ENCODE data around the gene TNNT2. TPM values are rescaled to one million over a fixed set of nuclear protein-coding genes. Genes with fewer than 3 reads are reported as not detected.

TNNT2 gene
- total RNA-seq, 1 experiment from 2014 or later, result not detected

DNA sequence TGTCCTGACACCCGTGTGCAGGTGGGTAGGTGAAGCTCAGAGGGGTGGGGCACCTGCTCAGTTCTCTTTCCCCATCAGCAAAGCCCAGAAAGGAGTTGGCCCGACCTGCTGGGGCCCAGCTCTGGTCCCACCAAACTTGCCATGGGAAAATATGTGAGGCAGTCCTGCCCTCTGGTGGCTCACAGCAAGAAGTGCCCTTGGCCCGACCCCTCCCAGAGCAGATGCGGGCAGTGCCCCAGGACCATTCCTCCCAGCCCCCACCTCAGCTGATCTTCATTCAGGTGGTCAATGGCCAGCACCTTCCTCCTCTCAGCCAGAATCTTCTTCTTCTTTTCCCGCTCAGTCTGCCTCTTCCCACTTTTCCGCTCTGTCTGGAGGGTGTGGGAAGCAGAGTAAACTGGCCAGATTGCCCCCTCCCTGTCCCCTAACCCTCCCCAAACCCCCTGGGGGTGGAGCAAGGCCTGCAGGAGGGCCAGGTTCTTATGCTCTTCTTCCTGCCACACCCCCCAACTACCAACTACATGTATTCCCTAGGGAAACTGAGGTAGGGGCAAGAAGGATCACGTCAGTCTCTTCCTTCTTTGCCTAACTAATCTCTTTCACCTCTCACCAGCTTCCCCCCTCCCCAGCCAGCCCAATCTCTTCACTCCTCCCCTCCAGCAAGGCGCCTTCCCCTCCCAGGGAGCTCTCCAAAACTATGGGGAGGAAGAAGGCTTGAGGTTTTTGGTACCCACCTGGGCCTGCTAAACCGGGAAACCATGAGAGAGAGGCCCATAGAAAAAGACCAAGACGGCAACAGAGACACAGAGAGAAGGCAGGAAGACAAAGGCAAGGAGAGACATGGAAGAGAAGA lies 15.6 kb downstream of the TNNT2 start:
- Histone ChIP-seq H3K27me3 (replicated peaks) (no peaks in the 10 kb centered on the region), H3K4me1 (replicated peaks) (peaks cover 3% of the 10 kb centered on the region; the same call in 1 of the 2 replicates), H3K36me3 (no peaks in the 10 kb centered on the region), H3K9me3 (replicated peaks) (no peaks in the 10 kb centered on the region), H3K27ac (no peak overlapping the region), H3K4me3 (no peak overlapping the region)
- DNase-seq (ENCODE audit: low read depth in 1 of 2, low spot score in 2 of 2), result peak; percentile 27 to 60

DNA sequence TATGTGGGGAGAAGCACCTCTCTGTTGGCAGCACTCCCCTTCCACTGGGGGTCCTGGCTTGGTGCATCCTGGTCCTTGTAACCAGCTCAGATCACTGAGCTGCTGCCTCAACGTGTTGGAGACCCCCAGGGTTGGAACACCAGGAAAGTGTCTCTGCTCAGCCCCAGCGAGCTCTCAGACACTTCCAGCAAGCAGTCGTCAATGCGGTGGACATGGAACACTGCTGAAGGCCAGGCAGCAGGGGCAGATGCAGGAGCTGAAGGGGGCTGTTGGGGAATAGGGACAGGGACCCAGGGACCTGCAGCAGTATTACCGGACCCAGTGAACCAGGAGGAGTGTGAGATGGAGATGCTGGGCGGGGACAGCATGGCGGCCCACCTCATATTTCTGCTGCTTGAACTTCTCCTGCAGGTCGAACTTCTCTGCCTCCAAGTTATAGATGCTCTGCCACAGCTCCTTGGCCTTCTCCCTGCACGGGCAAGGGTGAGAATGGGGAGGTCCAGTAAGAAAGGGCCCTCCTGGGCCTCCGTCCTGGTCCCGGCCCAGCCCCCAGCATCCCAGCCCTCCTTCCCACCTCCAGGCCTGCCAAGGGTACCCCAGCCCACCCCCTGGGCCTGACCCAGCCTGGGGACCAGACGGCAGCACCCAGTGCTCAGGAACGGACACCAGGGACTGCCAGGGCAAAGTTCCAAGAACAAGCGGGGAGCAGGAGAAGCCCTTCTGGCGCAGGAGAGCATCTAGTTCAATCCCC lies 16.4 kb downstream of the TNNT2 start:
- H3K36me3 ChIP-seq, result no peaks in the 10 kb centered on the region
- peaks cover 3% of the 10 kb centered on the region; the same call in 1 of the 2 replicates for H3K4me1 ChIP-seq (replicated peaks)
- H3K27ac ChIP-seq, result no peak overlapping the region
- no peaks in the 10 kb centered on the region for H3K9me3 ChIP-seq (replicated peaks)
- no peak overlapping the region for H3K4me3 ChIP-seq
- DNase-seq (ENCODE audit: low read depth in 1 of 2, low spot score in 2 of 2), result no peak
- H3K27me3 ChIP-seq (replicated peaks), result no peaks in the 10 kb centered on the region

DNA sequence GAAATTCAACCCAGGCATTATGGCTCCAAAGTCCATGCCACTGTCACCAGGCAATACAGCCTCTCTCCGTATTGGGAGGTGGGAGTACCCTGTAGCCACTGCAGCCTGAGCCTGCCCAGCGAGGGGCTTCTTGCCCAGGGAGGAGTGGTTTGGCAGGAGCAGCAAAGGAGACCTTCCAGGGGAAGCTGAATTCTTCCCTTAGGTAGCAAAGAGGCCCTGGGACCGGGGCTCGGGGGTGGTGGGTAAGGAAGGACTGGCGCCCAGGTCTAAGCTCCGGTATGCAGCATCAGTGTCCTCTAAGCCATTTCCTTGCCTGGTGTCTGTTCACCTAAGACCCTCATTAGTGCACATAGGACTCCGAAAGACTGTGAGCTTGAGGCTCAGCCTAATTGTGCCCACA lies 17.0 kb downstream of the TNNT2 start:
- Histone ChIP-seq H3K4me1 (replicated peaks) (peaks cover 3% of the 10 kb centered on the region; the same call in 1 of the 2 replicates), H3K36me3 (no peaks in the 10 kb centered on the region), H3K9me3 (replicated peaks) (no peaks in the 10 kb centered on the region), H3K27ac (no peak overlapping the region), H3K27me3 (replicated peaks) (no peaks in the 10 kb centered on the region), H3K4me3 (no peak overlapping the region)
- no peak for DNase-seq (ENCODE audit: low read depth in 1 of 2, low spot score in 2 of 2)

DNA sequence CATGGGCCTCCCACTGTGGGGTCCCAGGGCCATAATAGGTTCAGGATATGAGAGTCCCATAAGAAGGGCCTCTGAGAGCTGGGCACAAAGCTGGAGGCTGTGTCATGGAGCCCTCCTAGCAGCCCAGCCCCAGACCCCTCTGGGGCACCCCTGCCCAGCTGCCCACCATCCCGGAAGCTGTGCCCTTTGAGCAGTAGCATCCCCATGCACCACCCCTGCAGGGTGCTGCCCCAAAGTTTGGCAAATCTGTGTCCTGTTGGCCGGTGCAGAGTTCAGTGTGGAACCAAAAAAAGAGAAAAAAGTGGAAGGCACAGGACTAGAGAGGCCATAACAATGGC lies 17.6 kb downstream of the TNNT2 start:
- Histone ChIP-seq H3K27ac (no peak overlapping the region), H3K4me3 (no peak overlapping the region), H3K9me3 (replicated peaks) (no peaks in the 10 kb centered on the region), H3K36me3 (no peaks in the 10 kb centered on the region), H3K27me3 (replicated peaks) (no peaks in the 10 kb centered on the region), H3K4me1 (replicated peaks) (peaks cover 3% of the 10 kb centered on the region; the same call in 1 of the 2 replicates)
- no peak for DNase-seq (ENCODE audit: low read depth in 1 of 2, low spot score in 2 of 2)

DNA sequence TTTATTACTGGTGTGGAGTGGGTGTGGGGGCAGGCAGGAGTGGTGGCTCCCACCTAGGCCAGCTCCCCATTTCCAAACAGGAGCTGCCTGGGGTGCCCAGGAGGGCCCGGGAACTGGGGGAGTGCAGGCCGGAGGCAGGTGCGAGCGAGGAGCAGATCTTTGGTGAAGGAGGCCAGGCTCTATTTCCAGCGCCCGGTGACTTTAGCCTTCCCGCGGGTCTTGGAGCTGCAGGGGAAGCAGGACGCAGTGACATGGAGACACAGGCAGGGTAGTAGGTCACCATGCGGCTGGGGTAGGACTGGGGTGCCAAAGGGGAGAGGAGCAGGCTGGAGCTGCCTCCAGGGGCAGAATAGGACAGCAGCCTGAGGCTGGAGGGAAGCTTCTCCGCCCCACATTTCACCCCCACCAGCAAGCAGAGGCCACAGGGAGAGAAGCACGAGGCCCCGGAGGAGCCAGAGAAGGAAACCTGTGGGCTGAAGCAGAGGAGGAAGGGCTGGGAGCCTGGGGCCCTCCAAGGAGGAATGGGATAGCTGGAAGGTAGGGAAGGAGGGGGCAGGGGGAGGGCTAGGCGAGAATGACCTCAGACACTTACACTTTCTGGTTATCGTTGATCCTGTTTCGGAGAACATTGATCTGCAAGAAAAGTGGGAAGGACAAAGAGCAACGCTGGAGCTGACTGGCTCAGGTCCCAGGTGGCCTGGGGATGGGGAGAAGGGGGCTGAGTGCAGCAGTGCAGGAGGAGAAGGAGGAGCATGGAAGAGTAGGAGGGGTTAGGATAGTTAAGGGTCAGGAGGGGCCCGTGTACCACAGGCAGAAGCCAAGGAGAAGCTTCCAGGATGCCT lies 18.2 kb downstream of the TNNT2 start:
- no peaks in the 10 kb centered on the region for H3K36me3 ChIP-seq
- H3K27ac ChIP-seq, result no peak overlapping the region
- H3K9me3 ChIP-seq (replicated peaks), result no peaks in the 10 kb centered on the region
- DNase-seq (ENCODE audit: low read depth in 1 of 2, low spot score in 2 of 2), result no peak
- H3K4me3 ChIP-seq, result no peak overlapping the region
- H3K27me3 ChIP-seq (replicated peaks), result no peaks in the 10 kb centered on the region
- H3K4me1 ChIP-seq (replicated peaks), result peaks cover 3% of the 10 kb centered on the region; the same call in 1 of the 2 replicates

DNA sequence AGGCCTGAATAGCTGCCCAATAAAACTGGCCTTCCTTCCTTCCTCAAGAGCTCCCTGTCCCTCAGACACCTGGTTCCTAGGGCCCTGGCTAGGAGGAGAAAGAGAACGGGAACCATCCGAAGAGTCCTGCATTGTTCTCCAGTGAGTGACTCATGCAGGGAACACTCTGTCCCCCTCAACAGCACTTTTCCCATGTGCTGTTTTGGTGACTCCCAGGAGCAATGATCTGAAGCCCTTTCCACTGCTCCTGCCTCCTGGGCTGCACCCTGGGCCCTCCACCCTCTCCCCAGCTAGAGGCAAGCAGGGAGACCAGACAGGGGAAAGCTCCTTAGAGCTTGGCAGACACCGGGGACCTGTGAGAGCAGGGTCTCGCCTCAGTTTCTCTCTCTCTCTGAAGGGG lies 18.9 kb downstream of the TNNT2 start:
- H3K4me1 ChIP-seq (replicated peaks), result peaks cover 3% of the 10 kb centered on the region; the same call in 1 of the 2 replicates
- peak in 1 of 2 experiments; percentile 19 for DNase-seq (ENCODE audit: low read depth in 1 of 2, low spot score in 2 of 2)
- no peaks in the 10 kb centered on the region for H3K9me3 ChIP-seq (replicated peaks)
- H3K27ac ChIP-seq, result no peak overlapping the region
- H3K27me3 ChIP-seq (replicated peaks), result no peaks in the 10 kb centered on the region
- H3K4me3 ChIP-seq, result no peak overlapping the region
- H3K36me3 ChIP-seq, result no peaks in the 10 kb centered on the region

DNA sequence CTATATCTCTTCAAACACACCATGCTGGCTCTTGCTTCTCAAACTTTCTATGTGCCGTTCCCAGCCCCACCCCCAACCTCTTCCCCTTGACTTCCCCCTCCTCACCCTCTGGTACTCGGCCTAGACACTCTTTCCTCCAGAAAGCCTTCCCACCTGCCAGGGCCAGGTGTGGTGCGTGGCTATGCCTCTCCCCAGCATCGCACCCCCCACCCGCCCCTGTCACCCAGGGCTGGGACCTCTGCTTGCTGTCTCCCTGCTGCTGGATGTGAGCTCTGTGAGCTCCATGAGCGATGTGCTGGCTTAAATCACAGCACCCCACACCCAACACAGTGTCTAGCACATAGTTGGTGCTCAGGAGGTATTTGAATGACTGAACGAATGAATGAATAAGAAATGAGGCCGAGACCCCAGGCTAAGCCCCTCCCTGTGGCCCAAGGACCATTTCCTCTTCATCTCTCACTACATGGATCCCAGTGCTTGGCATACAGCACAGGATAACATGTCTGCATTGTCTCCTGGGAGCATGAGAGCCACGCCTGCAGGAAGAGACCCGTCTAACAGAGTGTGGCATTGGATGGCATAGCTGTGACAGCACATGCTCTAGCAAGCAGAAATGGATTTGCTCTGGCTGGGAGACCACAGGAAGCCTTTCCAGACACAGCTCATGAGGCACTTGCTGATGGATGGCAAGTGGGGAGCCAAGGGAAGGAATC lies 19.7 kb downstream of the TNNT2 start:
- no peak for DNase-seq (ENCODE audit: low read depth in 1 of 2, low spot score in 2 of 2)
- Histone ChIP-seq H3K27ac (no peak overlapping the region), H3K36me3 (no peaks in the 10 kb centered on the region), H3K4me3 (no peak overlapping the region), H3K27me3 (replicated peaks) (0 out of 2 replicates have a peak, but pooled peaks cover 1% of the 10 kb centered on the region), H3K4me1 (replicated peaks) (peaks cover 3% of the 10 kb centered on the region; the same call in 1 of the 2 replicates), H3K9me3 (replicated peaks) (no peaks in the 10 kb centered on the region)

DNA sequence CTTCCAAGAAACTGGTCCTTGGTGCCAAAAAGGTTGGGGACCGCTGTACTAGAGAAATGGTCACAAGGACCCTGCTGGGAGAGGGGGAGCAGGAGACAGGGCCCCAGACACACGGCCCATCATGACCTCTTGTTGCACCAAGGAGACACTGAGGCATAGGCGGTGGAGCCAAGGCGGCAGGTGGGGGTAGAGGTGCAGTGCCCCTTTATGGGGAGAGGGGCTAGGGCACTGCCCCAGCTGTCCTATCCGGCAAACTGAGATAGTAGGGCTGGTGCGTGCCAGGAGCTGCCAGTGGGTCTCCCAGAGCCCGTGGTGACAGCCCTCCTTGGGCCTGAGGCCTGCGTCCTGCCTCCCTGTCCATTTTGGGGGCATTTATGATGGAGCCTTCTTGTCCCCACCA lies 20.3 kb downstream of the TNNT2 start:
- peaks cover 3% of the 10 kb centered on the region; the same call in 1 of the 2 replicates for H3K4me1 ChIP-seq (replicated peaks)
- no peaks in the 10 kb centered on the region for H3K9me3 ChIP-seq (replicated peaks)
- no peak overlapping the region for H3K27ac ChIP-seq
- H3K4me3 ChIP-seq, result no peak overlapping the region
- 0 out of 2 replicates have a peak, but pooled peaks cover 3% of the 10 kb centered on the region for H3K27me3 ChIP-seq (replicated peaks)
- no peaks in the 10 kb centered on the region for H3K36me3 ChIP-seq
- DNase-seq (ENCODE audit: low read depth in 1 of 2, low spot score in 2 of 2), result no peak

DNA sequence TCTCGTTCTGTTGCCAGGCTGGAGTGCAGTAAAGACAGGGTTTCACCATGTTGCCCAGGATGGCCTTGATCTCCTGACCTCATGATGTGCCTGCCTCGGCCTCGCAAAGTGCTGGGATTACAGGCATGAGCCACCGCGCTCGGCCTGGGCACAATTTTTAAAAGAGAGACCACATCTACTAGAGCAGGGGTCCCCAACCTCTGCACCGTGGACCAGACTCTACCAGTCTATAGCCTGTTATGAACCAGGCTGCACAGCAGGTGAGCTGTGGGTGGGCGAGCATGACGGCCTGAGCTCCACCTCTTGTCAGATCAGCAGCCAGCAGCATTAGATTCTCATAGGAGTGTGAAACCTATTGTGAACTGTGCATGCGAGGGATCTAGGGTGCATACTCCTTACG lies 20.8 kb downstream of the TNNT2 start:
- no peak overlapping the region for H3K4me3 ChIP-seq
- DNase-seq (ENCODE audit: low read depth in 1 of 2, low spot score in 2 of 2), result no peak
- no peak overlapping the region for H3K27ac ChIP-seq
- 0 out of 2 replicates have a peak, but pooled peaks cover 3% of the 10 kb centered on the region for H3K27me3 ChIP-seq (replicated peaks)
- H3K4me1 ChIP-seq (replicated peaks), result peaks cover 3% of the 10 kb centered on the region; the same call in 1 of the 2 replicates
- H3K36me3 ChIP-seq, result no peaks in the 10 kb centered on the region
- no peaks in the 10 kb centered on the region for H3K9me3 ChIP-seq (replicated peaks)

DNA sequence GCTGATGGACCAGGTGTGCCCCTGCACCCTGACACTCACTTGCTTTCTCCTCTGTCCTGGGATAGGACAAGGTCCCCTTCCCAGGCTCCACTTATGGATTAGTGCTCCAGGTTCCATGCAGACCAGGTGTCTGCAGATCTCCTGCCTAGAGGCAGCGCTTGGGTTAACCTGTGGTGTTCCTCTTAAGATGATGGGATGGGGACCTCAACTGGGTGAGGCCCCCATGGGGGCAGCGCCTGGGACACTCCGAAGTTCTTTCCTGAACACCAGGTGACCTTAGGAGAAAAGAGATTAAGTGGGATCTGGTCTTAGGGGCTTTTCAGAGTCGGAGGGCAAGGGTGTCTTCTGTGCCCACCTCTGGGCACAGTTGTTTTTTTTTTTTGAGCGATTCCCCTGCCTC lies 21.2 kb downstream of the TNNT2 start:
- no peaks in the 10 kb centered on the region for H3K9me3 ChIP-seq (replicated peaks)
- no peak overlapping the region for H3K4me3 ChIP-seq
- no peak overlapping the region for H3K27ac ChIP-seq
- no peaks in the 10 kb centered on the region for H3K36me3 ChIP-seq
- H3K4me1 ChIP-seq (replicated peaks), result peaks cover 3% of the 10 kb centered on the region; the same call in 1 of the 2 replicates
- 0 out of 2 replicates have a peak, but pooled peaks cover 3% of the 10 kb centered on the region for H3K27me3 ChIP-seq (replicated peaks)
- DNase-seq (ENCODE audit: low read depth in 1 of 2, low spot score in 2 of 2), result no peak

DNA sequence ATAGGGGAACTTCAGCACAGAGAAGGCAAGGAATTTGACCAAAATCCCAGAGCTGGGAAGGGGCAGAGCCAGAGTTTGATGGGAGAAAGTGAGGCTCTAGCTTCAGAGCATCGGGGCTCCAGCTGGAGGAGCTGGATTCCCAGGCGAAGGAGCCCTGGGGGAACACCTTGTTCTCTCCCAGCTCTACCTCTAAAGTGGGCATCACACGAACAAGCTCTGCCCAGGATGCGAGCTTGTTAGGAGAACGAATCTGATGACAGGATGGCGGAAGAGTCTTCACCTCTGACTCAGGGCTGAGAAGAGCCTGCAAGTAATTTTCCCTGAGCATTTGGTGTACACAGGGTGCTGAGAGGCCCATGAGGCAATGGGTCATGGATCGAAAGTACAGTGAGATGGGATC lies 22.0 kb downstream of the TNNT2 start:
- Histone ChIP-seq H3K4me1 (replicated peaks) (peaks cover 3% of the 10 kb centered on the region; the same call in 1 of the 2 replicates), H3K27ac (no peak overlapping the region), H3K9me3 (replicated peaks) (no peaks in the 10 kb centered on the region), H3K36me3 (no peaks in the 10 kb centered on the region), H3K4me3 (no peak overlapping the region), H3K27me3 (replicated peaks) (0 out of 2 replicates have a peak, but pooled peaks cover 3% of the 10 kb centered on the region)
- no peak for DNase-seq (ENCODE audit: low read depth in 1 of 2, low spot score in 2 of 2)

DNA sequence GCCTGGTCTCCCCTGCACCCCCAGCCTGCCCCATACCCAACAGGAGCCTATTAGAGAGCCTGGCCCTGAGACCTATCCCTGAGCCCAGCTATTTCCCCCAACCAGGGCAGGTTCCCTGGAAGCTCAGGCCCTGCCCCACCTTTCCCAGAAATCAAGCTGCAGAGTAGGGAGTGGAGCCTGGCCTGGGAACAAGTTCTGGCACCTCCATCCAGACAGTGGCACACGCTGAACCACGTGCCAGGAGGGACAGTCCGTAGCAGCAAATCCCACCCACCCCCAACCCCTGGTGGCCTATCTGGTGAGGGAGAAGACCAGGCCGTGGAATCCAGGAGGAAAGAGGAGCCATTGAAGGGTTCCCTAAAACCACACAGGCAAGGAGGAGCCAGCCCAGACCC lies 22.6 kb downstream of the TNNT2 start:
- no peak overlapping the region for H3K4me3 ChIP-seq

More for the DNA sequence above, 22.6 kb downstream of the TNNT2 start:
- Histone ChIP-seq H3K27me3 (replicated peaks) (0 out of 2 replicates have a peak, but pooled peaks cover 3% of the 10 kb centered on the region), H3K36me3 (no peaks in the 10 kb centered on the region), H3K4me1 (replicated peaks) (peaks cover 3% of the 10 kb centered on the region; the same call in 1 of the 2 replicates), H3K9me3 (replicated peaks) (no peaks in the 10 kb centered on the region), H3K27ac (no peak overlapping the region)
- DNase-seq (ENCODE audit: low read depth in 1 of 2, low spot score in 2 of 2), result no peak
